ENCODE data around the gene SLC35F3.

- TF ChIP-seq CTCF (IDR thresholded peaks at IDR 0.05 in 4 of 5, conservative IDR thresholded peaks at IDR 0.05 in 1 of 5) (no peak), POLR2A (IDR thresholded peaks at IDR 0.05) (no peak)
These were observed 53.2 kb downstream of the SLC35F3 start for GRCh38 chr1:233957691-233958090.
